ENCODE data around the gene PGS1.
A peak's percentile ranks its signal among the peaks of the same experiment; 100 is the strongest.

Gene PGS1

DNA sequence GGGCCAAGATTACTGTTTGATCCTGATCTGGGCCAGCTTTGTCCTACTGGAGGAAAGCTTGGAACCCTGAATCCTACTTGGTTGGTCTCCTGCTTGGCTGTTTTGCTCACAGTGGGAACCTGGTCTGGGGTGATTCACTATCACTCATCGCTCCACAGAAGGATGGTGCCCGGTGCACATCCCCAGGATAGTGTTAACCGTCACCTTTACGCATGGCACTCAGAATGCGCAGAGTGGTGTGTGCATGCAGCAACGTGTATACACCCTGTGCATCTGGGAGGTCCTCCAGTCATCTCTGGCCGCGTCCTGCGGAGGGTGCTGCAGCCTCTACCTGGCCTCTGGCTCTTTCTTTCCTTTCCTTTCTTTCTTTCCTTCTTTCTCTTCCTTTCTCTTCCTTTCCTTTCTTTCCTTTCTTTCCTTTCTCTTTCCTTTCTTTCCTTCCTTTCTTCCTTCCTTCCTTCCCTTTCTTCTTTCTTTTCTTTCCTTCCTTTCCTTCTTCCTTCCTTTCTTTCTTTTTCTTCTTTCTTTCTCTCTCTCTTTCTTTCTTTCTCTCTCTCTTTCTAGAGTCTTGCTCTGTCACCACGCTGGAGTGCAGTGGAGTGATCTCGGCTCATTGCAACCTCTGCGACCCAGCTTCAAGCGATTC lies 31.7 kb upstream of the PGS1 start:
- no peak for DNase-seq

DNA sequence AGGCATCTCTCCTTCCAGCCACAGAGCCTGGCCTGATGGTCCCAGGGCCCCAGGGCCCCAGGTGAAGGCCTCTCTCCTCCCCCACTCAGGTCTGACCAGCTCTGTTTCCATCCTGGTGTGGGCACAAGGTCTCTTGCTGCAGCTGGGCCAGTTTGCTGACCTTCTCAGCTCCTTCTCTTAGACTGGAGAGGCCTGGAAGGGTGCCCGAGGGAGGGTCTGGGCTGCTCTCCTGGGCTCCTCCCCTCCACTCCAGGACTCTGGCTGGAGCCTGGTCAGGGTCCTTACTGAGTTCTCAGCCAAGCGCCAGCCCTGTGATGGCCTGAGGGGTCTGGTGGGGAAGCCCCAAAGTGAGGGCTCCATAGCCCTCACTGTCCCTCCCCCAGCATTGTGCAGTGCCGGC lies 31.0 kb upstream of the PGS1 start:
- DNase-seq: no peak

DNA sequence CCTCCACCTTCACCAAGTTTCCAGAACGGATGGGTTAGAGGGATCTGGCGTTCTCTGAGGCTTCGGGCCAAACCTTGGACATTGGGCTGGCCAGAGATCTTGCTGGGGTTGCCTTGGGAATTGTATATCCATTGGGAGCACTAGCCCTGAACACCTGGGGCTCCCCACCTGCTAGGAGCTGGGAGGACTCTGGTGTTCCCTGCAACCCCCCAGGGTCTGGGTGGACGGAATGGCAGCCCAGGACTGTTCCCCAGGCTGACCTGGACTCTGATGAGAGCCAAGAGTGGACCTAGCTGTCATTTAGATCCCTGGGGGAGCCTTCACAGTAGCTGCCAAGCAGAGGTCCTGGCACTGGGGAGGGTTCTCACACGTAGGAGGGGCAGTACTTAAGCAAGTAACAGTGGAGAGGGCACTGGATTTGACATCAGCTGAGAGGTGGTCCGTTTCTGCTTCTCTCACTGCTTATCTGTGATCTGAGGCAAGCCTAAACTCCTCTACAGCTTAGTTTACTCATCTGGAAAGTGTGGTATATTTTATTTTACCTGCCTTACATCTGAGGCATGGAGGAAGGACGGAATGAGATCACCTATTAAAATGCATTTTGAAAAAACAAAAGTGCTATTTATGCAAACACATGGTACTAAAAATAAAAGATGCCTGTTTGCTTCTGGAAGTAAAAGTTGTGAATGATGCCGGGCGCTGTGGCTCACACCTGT lies 30.2 kb upstream of the PGS1 start:
- no peak for DNase-seq

DNA sequence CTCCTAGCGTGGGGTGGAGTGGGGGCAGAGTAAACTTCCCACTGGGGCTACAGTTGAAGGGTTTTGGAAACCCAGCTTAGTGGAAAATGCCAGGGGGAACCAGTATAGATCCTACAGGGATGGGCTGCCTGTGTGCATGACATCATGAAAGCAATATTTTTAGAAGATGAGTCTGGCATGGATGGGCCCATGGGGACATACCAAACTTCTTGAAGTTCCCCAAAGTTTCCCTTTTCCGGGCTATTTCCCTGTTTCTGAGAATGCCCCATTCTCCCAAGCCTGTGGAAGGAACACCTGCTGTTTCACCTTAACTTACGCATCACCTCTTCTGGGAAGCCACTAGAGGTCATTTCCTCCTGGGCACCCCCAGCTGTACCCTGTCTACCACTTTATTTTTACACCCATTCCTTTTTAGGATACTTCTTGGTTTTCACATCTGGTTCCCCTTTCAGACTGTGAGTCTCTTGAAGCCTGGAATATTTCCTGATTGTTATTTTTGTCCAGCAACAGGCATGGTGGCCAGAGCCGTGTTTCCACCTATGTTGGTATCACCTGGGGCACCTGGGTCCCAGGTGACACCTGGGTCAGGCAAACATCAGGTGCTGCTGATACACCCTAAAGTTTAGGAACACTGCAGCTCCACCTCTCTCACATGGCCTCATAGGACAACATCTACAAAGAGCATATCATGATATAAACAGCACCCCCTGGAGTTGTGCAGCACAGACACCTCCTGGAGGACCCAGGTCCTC lies 28.4 kb upstream of the PGS1 start:
- no peak for DNase-seq

DNA sequence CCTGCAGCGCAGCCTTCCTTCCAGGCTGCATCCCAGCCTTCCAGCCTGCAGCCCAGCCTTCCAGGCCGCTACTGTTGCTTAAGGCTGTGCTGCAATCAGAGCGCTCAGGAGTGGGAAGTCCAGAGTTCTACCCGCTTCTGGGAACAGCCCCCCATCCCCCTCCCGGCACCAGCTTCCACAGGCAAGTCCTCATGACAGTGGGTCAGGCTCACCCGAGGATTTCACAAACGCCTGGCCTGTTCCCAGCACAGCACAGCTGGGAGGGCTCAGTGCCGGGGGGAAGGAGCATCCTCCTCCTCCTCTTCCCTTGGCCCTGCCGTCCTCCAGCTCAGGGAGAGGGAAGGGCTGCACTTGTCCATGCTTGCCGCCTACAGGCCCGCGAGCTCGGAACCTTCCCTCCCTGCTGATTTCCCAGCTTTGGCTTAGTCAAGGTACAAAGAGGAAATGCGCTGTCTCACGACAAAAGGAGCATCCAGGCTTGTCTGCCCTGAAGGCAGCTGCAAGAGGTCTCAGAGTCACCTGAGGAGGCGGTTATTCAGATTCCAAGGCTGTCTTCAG lies 26.9 kb upstream of the PGS1 start:
- DNase-seq: no peak

- DNase-seq: no peak
Measured at GRCh38 chr17:78353834-78354233, 24.6 kb upstream of the PGS1 start.

DNA sequence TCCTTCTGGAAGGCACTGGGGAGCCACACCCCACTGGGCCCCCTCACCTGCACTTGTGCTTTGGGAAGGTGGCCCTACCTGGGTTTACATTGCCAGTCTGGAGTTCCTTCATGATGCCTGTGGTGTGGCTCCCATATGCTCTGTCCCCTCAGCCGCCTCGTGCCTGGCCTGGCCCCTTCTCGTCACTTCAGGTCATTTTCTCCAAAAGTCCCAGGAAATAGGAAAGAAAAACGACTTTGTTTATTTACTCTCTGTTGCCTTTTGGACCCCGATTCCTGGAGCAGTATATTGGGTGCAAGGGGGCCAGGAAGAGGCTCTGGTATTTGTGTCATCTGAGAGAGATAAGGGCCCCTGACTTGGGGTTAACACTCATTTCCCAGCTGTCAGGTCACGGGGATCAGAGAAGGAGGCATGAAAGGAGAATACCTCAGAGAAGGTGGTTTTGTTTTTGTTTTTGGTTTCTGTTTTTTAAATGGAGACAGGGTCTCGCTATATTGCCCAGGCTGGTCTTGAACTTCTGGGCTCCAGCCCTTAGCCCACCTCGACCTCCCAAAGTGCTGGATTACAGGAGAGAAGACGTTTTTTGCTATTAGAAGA lies 23.3 kb upstream of the PGS1 start:
- peak; percentile 38 for DNase-seq

DNA sequence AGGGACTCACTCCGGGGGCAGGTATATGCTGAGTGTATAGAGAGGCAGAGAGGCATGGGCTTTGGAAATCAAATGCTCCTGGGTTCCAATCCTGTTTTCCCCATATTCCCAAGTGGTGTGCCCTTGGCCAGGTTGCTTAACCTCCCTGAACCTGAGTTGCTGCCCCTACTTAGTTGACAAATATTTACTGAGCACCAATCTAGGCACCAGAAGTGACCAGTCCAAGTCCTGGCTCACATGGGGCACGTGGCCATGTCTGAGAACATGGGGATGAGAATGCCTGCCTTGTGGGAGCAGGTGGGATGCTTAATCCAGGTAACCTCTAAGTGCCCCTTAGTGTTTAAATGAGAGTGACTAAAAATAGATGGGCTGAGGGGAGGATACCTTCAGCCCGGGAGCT lies 22.7 kb upstream of the PGS1 start:
- DNase-seq: no peak

DNA sequence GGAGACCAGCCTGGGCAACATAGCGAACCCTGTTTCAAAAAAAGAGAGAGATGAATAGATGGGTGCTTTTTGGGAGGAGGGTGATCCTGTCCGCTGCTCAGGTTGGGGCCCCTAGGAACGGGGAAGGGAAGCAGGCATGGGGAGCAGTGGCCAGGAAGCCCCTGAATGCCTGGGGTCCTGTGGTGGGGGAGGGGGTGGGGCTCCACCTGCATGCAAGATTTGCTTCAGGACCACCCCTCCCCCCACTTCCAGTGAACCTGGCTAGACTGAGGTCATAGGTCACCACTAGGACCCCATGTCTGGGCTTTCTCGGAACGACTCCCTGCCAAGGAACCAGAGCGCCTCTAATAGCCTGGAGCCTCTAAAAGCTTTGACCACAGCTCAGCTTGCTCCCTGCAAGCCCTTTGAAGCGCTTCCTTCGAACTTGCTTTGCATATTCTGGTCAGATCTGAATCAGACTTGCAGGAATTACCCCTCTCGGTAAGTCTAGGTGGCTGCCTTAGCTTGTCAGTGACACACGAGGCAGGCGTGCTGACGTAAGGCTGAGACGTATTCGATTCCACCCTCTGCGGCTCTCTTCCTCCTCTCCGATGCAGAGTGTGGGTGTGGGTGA lies 22.2 kb upstream of the PGS1 start:
- DNase-seq: peak; percentile 90

DNA sequence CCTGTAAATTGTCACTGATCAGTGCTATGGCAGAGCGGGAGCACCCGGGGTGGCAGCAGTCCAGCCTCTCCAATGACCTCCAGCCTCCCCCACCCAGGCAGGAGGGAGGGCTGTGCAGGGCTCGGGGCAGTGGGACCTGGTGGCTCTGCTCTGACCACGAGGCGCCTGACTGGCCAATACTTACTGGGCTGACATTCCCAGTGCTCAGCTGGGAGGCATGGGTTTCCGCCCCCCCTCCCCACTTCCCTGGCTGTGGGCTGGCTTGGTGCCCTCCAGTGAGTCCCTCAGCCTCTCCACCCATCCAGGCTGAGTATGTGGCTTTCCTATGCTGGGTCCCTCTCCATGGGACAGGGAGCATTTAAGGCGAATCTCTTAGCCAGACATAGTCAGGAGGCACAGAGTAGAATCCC lies 21.3 kb upstream of the PGS1 start:
- no peak for DNase-seq

DNA sequence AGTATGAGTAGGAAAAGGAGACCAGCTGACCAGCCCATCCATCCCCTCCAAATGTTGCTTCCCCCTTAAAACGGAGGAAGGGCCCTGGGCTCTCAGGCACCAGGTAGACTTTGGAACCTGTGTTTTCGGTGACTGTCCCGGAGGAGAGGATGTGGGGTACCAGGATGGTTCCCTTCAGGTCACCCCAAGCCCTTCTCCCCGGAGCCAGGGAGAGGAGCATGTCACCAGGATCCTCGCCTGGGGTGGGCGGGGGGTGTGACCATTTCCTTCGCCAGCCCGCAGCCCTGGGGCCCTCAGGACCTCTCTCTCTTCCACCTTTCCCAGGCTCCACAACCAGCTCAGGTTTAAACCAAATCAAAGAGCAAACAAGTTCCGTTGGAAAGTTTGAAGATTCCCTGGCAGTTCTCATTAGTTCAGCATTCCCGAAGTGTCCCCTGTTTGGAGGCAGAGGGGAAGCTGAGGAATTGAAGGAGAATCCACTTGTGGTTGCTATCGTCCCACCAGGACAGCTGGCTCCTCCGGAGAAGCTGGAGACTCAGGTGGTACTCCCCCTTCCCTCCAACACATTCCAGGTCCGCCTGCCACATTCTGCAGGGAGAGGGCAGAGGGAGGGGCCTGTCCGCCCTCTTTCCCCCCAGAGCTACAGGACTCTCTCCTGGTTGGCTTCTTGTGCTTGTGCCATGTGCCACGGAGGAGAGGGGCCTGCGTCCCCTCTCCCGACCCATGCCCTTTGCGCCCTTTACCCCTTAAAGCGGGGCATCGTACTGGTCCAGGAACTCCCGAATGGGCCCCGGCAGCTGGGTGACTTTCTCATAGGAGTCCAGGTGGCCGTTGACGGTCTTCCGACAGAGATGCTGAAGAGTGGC lies 20.5 kb upstream of the PGS1 start:
- no peak for DNase-seq

DNA sequence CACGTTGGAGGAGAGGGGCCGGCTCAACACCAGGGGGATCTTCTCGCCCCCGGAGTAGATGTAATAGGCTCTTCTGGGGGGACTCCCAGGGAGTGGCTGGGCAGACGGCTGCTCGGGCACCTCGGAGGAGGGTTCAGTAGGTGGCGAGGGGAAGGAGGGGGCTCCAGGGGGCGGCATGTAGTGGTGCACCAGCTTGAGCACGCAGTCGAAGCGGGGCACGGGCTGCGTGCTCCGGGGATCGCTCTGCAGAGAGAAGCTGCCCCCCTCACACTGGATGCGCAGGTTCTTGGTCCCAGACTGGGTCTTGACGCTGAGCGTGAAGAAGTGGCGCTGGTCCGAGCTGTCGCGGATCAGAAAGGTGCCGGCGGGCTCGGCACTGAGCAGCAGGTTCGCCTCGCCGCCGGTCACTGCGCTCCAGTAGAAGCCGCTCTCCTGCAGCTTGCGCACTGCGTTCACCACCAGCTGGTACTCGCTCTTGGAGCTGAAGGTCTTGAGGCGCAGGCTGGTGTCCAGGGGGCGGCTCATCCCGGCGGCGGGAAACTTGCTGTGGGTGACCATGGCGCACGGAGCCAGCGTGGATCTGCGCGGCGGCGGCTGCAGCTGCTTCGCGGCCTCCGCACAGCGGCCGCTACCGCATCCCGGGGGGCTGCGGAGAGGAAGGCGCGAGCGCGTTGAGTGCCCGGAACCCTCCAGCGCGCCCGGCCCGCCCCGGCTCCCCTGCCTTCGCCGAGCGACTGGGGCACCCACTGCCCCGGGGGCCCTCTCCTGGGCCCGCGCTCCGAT lies 19.7 kb upstream of the PGS1 start:
- no peak for DNase-seq

GRCh38 chr17:78359321-78359996 lies 19.0 kb upstream of the PGS1 start:
- DNase-seq: peak; percentile 59

GRCh38 chr17:78359997-78360370 lies 18.5 kb upstream of the PGS1 start, which contains the start of gene SOCS3:
Gene SOCS3, minus strand, starts transcription at chr17:78360077. Its CDS starts 982 bp downstream, at chr17:78359095.
- peak; percentile 97 for DNase-seq

DNA sequence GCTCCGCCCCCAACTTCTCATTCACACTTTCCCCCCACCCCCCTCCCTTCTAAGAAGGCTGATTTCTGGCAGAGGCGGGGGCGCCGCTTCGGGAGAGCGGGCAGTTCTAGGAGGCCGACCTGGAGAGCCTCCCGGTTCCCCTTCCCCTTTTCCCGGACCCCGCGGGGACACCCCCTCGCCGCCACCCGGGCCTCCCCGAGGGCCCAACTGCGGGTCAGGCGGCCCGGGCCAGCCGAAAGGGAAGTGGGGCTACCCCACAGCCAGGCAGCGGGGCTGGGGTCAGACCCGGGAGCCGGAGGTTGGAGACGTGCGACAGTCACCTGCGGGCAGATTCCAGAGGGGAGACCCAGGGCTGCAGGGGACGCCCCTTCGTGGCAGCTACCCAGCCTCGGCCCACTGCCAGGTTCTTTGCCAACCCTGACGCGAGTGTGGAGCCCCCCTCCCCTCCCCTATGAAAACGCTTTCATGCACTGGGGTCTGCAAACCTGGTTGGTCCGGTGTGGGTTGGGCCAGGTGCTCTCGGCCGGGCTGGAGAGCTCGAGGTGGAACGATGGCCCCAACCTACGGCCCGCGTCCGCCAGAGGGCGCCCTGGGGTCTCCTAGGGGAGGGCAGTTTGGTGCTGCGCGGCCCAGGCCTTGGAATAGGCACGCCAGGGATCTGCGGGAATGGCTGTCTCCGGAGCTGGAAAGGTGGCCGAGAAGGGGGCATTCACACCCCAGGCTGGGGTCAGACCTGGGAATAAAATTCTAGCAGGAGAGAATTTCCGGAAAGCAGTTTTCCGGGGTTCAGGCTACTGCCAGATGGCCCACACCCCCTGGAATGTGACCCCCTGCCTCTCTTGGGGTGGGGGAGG lies 17.9 kb upstream of the PGS1 start:
- DNase-seq: peak; percentile 91

- DNase-seq: no peak
Measured at GRCh38 chr17:78361225-78361701, 17.2 kb upstream of the PGS1 start.

GRCh38 chr17:78362232-78362631 lies 16.2 kb upstream of the PGS1 start:
- no peak for DNase-seq

DNA sequence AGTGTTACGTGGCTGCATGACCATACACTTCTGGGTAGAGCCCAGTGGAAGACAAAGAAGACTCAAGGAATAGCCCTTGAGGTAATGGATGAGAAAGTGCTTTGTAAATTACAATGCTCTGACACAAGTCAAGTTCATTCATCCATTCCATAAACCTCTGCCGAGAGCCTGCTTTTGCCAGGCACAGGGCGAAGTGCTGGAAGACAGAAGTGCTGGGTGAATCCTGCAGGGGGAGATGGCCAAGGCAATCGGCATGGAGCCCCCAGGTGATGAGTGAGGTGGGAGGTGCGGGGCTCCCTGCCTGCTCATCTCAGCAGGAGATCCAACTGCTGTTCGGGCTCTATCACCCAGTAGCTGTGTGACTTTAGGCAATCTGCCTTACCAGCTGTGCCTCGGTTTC lies 15.8 kb upstream of the PGS1 start:
- no peak for DNase-seq

Data from OCI-M1 (cell line).